ENCODE measurements around the gene SKIC2.

DNA sequence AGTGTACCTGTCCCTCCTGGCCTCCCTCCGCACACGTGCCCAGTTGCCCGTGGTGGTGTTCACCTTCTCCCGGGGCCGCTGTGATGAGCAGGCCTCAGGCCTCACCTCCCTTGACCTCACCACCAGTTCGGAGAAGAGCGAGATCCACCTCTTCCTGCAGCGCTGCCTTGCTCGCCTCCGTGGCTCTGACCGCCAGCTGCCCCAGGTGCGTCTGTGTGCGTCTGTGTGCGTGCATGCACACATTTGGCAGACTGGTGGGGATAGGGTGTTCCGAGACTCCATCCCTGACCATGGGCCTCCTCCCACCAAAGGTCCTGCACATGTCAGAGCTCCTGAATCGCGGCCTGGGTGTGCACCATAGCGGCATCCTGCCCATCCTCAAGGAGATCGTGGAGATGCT is 4.9 kb downstream of the SKIC2 start:
- TF ChIP-seq CTCF (conservative IDR thresholded peaks at IDR 0.05 in 1 of 2, IDR thresholded peaks at IDR 0.05 in 1 of 2; ENCODE audit: low read depth in 1 of 2, low read length in 2 of 2) (no peak), EZH2 (IDR thresholded peaks at IDR 0.05; ENCODE audit: low read length, missing control alignments) (no peak)

Data from fibroblast of lung (primary cell).